Lower leg skin (tissue), 3 donors: ENCODE data around the gene SPTLC2.

Experiments
- POLR2A ChIP-seq, 2 donors: fragments of 450-650 bp; IDR thresholded peaks; one replicate each; pipeline ENCODE4 v1.6.1; 2016 to 2017; ENCODE audit warnings: antibody characterized with exemption in 2 of 2, mild to moderate bottlenecking in 1 of 2, moderate library complexity in 1 of 2
- TF ChIP-seq, protein P1 (sequence below), 3 donors: fragments of 450-650 bp; IDR thresholded peaks; one replicate each; pipeline ENCODE4 v1.5.1; 2016; ENCODE audit warnings: antibody characterized with exemption in 3 of 3, mild to moderate bottlenecking in 3 of 3, moderate library complexity in 2 of 3

- TF ChIP-seq, protein P1, sequence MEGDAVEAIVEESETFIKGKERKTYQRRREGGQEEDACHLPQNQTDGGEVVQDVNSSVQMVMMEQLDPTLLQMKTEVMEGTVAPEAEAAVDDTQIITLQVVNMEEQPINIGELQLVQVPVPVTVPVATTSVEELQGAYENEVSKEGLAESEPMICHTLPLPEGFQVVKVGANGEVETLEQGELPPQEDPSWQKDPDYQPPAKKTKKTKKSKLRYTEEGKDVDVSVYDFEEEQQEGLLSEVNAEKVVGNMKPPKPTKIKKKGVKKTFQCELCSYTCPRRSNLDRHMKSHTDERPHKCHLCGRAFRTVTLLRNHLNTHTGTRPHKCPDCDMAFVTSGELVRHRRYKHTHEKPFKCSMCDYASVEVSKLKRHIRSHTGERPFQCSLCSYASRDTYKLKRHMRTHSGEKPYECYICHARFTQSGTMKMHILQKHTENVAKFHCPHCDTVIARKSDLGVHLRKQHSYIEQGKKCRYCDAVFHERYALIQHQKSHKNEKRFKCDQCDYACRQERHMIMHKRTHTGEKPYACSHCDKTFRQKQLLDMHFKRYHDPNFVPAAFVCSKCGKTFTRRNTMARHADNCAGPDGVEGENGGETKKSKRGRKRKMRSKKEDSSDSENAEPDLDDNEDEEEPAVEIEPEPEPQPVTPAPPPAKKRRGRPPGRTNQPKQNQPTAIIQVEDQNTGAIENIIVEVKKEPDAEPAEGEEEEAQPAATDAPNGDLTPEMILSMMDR (IDR thresholded peaks at IDR 0.05) = no peak
- no peak for TF ChIP-seq POLR2A (IDR thresholded peaks at IDR 0.05)
These were observed 54.6 kb downstream of the SPTLC2 start for GRCh38 chr14:77561881-77562280.
